ENCODE measurements around the gene CORO7.

The CORO7 gene

GRCh38 chr16:4332623-4333307, 83.6 kb downstream of the CORO7 start:
- DNase-seq, result no peak

- DNase-seq, result no peak
Measured at GRCh38 chr16:4332083-4332482, 84.3 kb downstream of the CORO7 start.

GRCh38 chr16:4330277-4330874, 86.0 kb downstream of the CORO7 start:
- DNase-seq, result peak; percentile 87

GRCh38 chr16:4328782-4329775, 87.3 kb downstream of the CORO7 start:
- DNase-seq, result no peak

- DNase-seq, result peak; percentile 74
Measured at GRCh38 chr16:4328046-4328781, 88.2 kb downstream of the CORO7 start.

DNA sequence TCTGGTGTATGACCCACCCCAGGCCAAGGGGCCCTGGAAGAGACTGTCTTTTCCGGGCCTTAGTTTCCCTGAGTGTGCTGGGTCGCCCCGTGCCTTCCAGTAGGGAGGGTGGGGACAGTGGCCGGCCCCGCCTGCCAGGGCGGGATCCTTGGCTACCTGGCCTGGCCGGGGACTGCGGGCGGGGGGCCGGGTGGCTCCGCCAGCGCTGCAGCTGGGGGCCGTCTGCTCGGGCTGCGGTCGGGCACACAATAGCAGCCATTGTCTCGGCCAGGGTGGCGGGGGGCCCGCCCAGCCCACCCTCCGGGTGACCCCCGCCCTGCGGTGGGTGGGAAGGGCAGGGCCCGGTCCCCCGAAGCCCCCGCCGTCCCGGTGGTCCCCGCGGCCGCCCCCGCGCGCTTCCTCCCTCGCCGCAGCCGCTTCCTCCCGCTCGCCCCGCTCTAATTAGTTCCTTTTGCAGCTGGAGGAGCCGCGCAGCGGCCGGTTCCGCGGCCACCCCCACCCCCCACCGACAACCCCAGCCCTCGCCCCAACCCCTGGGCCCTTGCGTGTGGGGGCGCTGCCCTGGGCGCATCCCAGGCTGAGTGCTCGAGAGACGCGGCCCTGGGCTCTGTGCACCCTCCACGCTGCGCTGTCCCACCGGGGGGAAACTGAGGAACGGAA, 88.9 kb downstream of the CORO7 start:
- no peak for DNase-seq

- DNase-seq, result no peak
Measured at GRCh38 chr16:4325253-4325758, 91.1 kb downstream of the CORO7 start.

- no peak for DNase-seq
Measured at GRCh38 chr16:4324492-4325252, 91.7 kb downstream of the CORO7 start.

DNA sequence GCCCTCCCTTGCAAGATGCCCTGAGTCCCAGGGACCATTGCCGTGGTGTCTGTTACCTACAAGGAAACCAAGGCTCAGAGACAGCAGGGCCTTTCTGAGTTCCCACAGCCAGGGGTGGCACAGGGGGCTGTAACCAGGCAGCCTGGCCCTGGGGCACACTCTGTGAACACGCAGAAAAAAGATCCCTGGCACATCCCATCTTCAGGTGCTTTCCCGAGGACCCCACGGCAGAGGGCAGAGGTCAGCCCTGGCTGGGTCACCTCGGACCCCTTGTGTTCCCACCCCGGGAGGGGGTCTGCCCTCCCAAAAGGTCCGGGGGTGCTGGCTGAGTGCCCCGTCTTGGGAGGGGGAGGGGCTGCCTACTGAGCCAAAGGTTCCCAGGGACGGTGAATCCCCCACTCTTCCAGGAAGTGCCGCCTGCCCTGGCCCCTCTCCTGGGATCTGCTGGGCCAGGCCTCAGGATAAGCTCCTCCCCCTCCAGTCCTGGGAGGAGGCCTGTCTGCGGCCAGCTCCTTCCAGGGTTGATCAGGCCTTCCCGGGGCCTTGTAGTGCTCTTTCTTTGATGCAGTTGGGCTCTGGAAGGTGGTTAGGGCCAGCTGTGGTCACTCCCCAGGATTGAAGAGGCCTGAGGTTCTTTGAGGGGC, 92.4 kb downstream of the CORO7 start:
- DNase-seq, result no peak

DNA sequence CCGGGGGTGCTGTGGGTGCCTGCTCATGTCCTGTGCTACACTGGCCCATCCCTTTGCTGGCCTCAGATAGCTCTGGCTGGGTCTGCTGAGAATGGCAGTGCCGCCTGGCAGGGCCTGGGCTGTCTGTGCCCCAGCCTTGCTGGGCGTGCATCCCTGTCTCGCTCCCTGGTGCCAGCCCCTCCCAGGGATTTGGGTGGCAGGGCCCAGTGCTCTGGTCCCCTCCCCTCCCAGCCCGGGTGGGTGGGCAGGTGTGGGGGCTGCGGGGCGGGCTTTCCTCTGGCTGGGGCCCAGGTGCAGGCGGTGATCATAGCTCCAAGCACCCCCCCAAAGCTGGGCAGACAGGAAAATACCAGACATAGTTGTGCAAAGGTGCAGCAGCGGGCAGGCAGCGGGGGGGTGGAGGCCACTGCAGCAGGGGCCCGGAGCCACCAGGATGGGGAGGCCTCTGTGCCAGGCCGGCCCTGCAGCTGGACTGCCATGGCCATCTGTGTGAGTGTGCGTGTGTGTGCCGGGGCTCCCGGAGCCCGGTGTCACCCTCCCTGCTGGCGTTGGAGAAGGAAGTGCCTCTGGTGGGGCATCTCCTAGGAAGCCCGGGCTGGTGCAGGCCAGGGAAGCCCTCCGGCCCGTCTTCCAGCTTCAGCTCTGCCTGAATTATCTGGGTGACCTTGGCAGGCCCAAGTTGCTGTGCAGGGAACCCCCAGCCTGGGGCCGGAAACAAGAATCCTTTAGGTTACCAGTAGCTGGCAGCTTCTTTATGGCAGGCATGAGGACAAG, 93.1 kb downstream of the CORO7 start:
- DNase-seq, result no peak

GRCh38 chr16:4322121-4323052, 94.0 kb downstream of the CORO7 start:
- DNase-seq, result no peak

GRCh38 chr16:4321286-4322120, 94.9 kb downstream of the CORO7 start:
- no peak for DNase-seq

- DNase-seq, result no peak
Measured at GRCh38 chr16:4320571-4321137, 95.7 kb downstream of the CORO7 start.

GRCh38 chr16:4319454-4320421, 96.7 kb downstream of the CORO7 start:
- DNase-seq, result peak; percentile 80

DNA sequence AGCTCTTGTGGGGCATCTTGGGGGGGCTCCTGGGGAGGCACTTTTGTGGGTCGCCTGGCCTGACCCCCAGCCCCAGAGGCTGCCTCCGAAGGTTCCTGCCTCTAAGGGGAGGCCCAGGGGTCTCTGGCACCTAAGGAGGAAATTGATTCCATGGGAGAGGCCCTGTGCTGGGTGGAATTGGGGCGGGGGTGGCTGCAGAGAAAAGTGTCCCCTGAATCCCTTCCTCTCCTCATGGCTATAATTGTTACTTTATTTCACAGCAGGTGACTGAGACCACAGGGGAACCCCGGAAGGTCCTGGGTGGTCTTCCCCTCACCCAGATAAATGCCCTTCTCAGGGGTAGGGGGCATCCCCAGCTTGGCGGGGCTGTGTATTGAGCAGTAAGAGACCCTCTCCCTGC, 97.4 kb downstream of the CORO7 start:
- no peak for DNase-seq

GRCh38 chr16:4318451-4318910, 97.9 kb downstream of the CORO7 start:
- no peak for DNase-seq

Measured in stimulated activated CD8-positive, alpha-beta memory T cell treated with anti-CD3 and anti-CD28 coated beads, Interleukin-4, amount 100 ng/mL, for 48 hours (primary cell).